Stimulated activated naive B cell treated with anti-CD40 and anti-IgM and Interleukin-4, amounts not matched to agents 10 μg/mL and 1 μg/mL and 100 μg/mL, for 72 hours (primary cell): ENCODE results near the gene TRIM44.

Source experiments
- ATAC-seq, 2 donors: fragments of 150-1000 bp; cut with Tn5 transposase; replicated peaks; 2 replicates each; pipeline ENCODE4 v1.10.0; 2021; ENCODE audit warnings: moderate library complexity in 1 of 2
- DNase-seq: peaks from one replicate; pipeline ENCODE4 v3.0.0; 2021
- H3K27ac Mint-ChIP-seq: one replicate; pipeline ENCODE4 v1.8.0; 2022; ENCODE audit warnings: mild to moderate bottlenecking, mixed read lengths
- H3K27me3 Mint-ChIP-seq, 2 donors: one replicate each; pipeline ENCODE4 v1.8.0; 2022; ENCODE audit warnings: mixed read lengths in 2 of 2
- H3K36me3 Mint-ChIP-seq, 2 donors: one replicate each; pipeline ENCODE4 v1.8.0; 2022; ENCODE audit warnings: mixed read lengths in 2 of 2, mild to moderate bottlenecking in 1 of 2
- H3K4me1 Mint-ChIP-seq, 2 donors: one replicate each; pipeline ENCODE4 v1.8.0; 2022; ENCODE audit warnings: mixed read lengths in 2 of 2, mild to moderate bottlenecking in 1 of 2
- H3K4me3 Mint-ChIP-seq, 2 donors: one replicate each; pipeline ENCODE4 v1.8.0; 2022; ENCODE audit warnings: mild to moderate bottlenecking in 2 of 2, mixed read lengths in 2 of 2, moderate library complexity in 1 of 2
- H3K9me3 Mint-ChIP-seq, 2 donors: one replicate each; pipeline ENCODE4 v1.8.0; 2022; ENCODE audit warnings: mixed read lengths in 2 of 2, mild to moderate bottlenecking in 1 of 2

TRIM44 gene

DNA sequence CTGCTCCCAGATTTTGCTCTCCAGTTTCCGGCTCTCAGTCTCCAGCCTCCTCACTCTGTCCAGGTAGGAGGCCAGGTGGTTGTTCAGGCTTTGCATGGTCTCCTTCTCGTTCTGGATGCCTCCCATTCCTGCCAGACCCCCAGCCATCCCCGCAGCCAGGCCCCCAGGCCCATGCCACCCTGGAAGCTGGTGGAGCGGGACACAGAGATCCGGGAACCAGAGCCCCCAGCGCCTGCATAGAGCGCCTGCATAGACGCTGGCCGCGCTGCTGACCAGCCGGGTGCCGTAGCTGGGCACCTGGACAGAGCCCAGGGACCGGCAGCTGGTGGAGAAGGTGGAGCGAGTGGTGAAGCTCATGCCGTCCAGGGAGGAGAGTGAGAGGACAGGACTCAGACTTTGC is 198.6 kb downstream of the TRIM44 start:
- DNase-seq: no peak
- Mint-ChIP-seq H3K36me3 (no peaks in the 10 kb centered on the region), H3K4me1 (no peaks in the 10 kb centered on the region), H3K4me3 (no peak overlapping the region), H3K9me3 (peaks cover 4% of the 10 kb centered on the region in 2 donors), H3K27me3 (peaks cover 0 to 4% of the 10 kb centered on the region in 2 donors), H3K27ac (no peak overlapping the region)
- ATAC-seq: no peak

- Mint-ChIP-seq H3K27me3 (no peaks in the 10 kb centered on the region), H3K36me3 (peaks cover 0 to 2% of the 10 kb centered on the region in 2 donors), H3K27ac (no peak overlapping the region), H3K4me1 (no peaks in the 10 kb centered on the region), H3K4me3 (no peak overlapping the region), H3K9me3 (peaks cover 8 to 10% of the 10 kb centered on the region in 2 donors)
- no peak for ATAC-seq
- no peak for DNase-seq
These were observed 200.1 kb downstream of the TRIM44 start for GRCh38 chr11:35862666-35863065.

DNA sequence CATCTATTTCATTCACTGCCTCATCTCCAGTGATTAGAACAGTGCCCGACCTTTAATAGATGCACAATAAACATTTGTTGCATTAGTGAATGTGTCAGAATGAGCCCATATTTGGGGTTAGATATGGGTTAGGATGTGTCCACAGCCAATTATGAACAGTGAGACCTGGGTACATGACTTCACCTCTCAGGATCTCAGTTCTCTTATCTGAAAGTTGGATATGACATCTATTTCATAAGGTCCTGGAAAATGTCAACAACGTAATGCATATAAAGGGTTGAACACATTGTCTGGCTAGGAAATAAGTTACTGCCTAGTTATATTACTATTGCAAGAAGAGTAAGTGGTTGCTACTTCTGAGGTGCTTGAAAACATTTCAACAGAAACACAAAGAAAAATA is 201.6 kb downstream of the TRIM44 start:
- no peak for ATAC-seq
- Mint-ChIP-seq H3K27me3 (peaks cover 0 to 7% of the 10 kb centered on the region in 2 donors), H3K4me3 (no peak overlapping the region), H3K36me3 (peaks cover 0 to 9% of the 10 kb centered on the region in 2 donors), H3K27ac (no peak overlapping the region), H3K9me3 (peaks cover 18 to 19% of the 10 kb centered on the region in 2 donors), H3K4me1 (no peaks in the 10 kb centered on the region)
- DNase-seq: no peak

GRCh38 chr11:35866601-35867000 is 204.0 kb downstream of the TRIM44 start:
- Mint-ChIP-seq H3K27ac (no peak overlapping the region), H3K36me3 (peaks cover 0 to 9% of the 10 kb centered on the region in 2 donors), H3K9me3 (peaks cover 18 to 19% of the 10 kb centered on the region in 2 donors), H3K27me3 (peaks cover 0 to 7% of the 10 kb centered on the region in 2 donors), H3K4me3 (no peak overlapping the region), H3K4me1 (no peaks in the 10 kb centered on the region)
- ATAC-seq (no peak), DNase-seq (no peak)
